Measurements from ENCODE around the gene RTN4.
A peak's percentile ranks its signal among the peaks of the same experiment; 100 is the strongest.
"Not testable (repeated sequence)": the region's sequence is repeated elsewhere in the genome, so short reads cannot be mapped to it uniquely, and the experiment has no call there.

RTN4 gene

DNA sequence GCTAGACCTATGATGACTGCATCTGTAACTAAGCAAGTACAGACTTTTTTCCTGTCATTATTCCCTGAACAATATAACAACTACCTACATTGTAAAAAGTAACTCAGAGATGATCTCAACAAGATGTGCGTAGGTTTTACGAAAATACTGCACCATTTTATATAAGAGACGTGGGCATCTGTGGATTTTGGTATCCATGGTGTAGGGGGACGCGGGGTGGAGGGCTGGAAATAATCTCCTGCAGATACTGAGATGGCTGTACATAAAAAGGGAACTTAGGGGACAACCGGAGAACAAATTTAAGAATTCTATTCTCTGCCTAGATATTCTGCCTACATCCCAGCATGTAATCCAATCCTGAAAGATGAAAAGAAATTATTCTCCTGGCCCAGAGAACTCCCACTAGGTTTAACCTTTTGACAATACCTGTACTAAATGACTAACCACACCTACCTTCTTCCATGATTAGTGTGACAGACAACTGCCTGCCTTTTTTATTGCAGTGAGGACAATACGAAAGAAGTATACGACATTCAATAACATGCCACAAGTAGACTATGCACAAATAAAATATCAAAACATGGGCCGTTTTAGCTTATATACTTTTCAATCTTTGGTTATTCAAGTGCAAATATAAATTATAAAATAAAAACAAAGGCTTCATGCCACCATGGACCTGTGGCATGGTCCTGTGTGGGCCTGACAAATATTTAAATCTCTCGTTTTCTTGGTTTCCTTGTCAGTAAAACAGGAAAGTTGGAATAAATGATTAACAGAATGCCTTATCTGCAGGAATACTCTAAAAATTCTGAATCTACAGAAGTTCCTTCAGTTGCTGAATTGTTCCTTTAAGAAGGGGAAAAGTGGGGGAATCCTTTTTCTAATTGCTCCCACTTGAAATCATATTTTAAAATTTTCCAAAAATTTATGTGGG is 46.3 kb downstream of the RTN4 start:
- FAIRE-seq: no peak

DNA sequence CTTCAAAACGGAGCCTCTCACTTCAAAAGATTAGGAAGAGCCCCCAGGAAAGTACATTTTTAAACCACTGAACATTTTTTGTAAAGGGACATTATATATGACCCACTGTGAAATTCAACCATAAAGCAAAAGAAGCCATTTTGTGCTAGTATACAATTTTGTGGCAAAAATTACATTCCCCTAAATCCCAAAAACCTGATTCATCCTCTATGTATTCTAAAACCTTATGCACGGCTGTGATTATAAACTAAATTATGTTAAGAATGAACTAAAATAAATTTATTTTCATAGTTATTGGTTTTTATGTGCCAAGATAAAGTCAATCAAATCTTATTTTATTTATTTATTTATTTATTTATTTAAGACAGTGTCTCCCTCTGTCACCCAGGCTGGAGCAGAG is 48.5 kb downstream of the RTN4 start:
- no peak for FAIRE-seq

DNA sequence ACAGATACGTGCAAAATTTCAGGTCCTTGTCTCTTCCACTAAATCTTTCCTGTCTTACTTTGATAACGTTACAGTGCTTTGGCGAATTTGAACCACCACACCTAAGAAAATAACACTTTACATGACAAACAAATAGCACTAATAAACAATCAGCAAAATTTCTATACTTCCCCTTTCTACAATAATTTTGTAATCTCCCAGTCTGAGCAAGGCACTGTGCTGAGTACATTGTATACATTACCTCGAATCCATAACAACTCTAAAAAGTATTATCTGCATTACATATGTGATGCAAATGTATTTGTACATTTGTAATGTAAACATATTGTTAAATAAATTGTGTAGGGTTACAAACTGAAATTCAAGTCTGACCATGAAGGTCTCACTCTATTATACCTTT is 49.9 kb downstream of the RTN4 start:
- FAIRE-seq: peak; percentile 17

DNA sequence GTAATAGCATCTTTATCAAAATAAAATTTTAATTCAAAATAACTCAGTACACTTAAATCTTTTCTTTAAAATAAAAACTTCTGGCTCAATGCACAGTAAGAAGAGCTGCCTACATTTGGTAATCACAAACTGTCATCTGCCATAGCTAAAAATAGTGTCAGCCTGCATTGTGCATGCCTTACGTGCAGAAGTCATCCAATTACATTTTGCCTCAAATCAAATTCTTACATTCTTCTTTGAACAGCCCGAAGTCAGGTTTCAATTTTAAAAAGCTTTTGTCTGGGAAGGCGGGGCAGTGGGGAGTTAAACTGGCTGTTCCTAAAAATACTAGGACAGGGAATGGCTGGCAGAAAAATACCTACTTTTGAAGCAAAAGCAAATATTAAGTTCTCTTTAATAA is 51.1 kb downstream of the RTN4 start:
- no peak for FAIRE-seq

DNA sequence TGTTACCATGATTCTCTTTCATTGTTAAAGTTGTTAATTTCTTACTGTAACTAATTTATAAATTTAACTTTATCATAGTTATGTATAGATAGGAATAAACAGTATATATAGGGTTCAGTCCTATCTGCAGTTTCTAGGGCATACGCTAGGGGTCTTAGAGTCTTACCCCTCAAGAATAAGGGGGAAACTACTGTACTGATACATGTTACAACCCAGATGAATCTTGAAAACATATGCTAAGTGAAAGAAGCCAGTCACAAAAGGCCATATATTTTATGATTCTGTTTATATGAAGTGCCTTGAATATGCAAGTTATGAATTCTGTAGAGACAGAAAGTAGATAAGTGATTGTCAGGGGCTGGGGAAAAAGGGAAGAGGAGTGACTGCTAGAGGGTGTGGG is 52.4 kb downstream of the RTN4 start:
- no peak for FAIRE-seq

DNA sequence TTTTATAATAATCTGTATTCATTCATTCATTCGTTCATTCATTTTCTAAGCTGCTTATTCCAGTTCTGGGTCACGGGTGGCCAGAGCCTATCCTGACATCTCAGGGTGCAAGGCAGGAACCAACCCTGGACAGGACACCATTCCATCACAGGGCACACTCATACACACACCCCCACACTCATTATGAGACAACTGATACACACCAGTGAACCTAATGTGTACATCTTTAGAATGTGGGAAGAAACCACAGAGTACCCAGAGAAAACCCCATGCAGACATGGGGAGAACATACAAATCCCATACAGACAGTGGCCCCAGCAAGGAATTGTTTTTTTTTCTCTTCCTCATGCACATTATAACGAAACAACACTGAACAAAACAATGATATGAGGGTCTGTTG is 54.7 kb downstream of the RTN4 start:
- no peak for FAIRE-seq

DNA sequence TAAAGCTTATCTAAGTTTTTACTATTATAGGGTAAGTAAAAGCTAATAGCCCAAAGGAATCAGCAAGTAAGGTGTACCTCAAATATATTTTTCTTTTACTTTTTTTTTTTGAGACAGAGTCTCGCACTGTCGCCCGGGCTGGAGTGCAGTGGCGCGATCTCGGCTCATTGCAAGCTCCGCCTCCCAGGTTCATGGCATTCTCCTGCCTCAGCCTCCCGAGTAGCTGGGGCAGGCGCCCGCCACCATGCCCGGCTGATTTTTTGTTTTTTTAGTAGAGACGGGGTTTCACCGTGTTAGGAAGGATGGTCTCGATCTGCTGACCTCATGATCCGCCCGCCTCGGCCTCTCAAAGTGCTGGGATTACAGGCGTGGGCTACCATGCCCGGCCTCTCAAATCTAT is 59.6 kb downstream of the RTN4 start:
- not testable (repeated sequence) for FAIRE-seq

DNA sequence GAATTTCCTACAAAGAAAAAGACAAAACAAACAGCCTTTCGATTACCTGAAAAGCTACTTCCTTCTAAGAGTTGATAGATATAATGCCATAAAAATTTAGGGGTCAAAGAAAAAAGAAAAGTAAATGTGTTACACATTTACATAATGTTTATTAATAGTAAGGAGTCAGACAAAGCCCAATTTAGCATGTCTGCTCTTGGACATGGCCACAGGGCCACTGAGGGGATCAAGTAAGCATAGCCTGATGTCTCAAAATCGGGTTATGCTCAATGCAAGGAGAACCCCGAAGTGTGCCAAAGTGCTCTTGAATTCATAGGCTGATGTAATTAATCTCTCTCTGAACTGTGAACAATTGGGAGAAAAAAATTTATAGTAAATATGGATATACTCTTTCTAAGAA is 61.6 kb downstream of the RTN4 start:
- no peak for FAIRE-seq

DNA sequence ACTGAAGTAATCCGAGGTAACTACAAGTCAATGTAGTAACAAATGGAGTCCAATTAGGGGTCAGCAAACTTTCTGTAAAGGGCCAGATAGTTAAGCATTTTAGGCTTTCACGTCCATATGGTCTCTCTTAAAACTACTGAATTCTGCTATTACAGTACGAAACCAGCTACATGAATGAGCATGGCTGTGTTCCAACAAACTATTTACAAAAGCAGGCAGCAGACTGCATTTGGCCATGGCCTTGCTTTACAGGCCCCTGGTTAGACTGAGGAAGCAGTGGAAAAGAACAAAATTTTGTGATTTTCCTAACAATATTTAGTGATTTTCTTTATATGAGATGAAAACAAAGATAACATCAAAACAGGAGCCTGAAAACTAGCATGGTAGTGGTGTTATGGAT is 64.0 kb downstream of the RTN4 start:
- no peak for FAIRE-seq

DNA sequence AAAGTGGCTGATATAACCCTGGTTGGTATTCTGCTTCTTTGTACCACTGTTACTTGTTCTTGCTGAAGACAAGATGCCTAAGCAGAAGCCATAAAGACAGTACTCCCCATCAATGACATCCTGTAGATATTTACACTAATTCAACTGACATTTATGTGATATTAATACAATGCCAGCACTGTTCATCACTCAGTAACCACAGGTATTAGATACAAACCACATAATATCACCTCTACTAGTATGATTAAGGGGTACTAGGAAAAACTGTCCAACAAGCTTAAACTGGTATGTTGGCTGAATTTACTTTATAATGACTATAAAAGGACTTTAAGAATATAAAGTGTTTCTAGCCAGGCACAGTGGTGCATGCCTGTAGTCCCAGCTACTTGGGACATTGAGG is 65.8 kb downstream of the RTN4 start:
- FAIRE-seq: no peak

DNA sequence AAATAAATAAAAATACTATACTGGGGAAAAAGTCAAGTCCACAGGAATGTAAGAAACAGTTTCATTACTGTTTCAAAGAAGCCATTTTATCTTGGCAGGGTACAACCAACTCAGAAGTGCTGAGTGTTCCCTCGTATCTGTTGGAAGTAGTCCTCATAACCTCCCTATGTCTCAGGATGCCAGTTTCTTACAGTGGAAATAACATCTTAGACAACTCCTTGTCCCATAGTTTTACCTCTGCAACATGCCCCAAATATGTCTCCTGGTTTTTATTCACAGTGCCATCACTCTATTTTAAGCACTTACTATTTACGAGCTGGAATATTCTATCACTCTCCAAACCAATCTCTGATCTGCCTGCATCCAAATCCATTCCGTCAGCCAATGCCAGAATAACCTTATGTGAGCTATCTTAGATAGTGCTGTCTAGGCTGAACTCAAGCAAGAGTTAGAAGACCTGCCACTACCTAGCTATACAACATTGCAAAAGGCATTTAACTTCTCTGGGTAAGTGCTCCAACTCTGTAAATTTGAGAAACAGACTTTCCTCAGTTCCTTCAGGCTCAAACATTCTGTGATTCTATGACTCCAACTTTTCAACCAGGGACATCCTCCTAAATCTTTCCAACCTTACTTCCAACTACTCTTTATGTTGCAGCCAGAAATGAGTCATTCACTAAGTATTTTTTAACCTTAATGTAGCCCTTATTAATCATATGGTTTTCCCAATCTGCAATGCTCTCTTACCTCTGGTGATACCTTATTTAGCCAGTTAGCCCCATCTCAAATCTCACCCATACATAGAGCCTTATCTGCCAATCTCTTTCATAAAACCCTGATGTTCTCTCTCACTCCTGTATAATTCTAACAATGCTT is 66.7 kb downstream of the RTN4 start:
- no peak for FAIRE-seq

DNA sequence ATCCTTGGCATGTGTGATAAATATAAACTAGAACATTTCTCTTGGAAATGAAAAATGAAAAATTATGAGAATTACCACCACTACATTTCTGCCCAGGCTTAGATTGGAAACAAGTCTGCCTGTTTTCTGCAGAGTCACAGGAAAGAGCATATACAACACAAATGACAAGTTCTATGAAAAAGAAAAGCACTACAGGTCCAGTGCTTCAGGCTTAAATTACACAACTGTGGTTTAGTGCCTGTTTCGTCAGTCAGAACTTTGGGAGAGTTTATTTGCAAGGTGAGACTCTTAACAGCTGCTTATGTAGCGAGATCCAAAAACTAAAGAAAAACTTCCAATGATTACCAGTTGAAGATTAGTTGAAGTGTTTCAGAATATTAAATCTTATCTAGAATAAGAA is 68.9 kb downstream of the RTN4 start:
- FAIRE-seq: no peak

DNA sequence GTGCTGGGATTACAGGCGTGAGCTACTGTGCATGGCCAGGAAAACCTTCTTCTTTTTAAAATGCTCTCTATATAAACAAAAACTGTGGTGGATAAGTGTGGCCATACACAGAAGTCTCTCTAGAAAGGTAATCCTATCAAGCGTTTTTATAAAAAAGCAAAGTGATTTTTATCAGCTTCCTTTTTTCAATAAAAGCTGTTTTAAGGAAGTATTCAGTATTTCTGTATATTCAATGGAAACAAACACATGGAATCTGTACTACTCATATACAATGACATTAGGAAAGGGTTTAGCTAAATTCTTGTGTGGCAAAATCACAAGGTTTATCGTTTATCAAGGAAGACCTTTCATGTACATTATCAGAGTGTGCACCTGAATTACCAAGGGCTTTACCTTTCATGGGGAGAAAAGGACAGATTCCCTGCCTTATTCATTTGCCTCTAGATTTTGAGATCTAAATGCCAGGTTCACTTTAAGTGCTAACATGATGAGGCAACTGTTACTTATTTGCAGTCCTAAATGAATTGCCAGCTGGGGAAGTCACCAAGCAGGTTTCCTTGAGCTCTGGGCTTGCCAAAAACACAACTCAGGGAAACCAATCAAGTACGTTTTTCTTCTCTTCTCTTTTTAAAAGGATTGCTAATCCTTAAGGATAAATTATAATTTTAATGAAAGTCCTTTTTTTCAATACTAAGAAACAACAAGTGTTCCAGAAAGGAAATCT is 70.8 kb downstream of the RTN4 start:
- FAIRE-seq: no peak

DNA sequence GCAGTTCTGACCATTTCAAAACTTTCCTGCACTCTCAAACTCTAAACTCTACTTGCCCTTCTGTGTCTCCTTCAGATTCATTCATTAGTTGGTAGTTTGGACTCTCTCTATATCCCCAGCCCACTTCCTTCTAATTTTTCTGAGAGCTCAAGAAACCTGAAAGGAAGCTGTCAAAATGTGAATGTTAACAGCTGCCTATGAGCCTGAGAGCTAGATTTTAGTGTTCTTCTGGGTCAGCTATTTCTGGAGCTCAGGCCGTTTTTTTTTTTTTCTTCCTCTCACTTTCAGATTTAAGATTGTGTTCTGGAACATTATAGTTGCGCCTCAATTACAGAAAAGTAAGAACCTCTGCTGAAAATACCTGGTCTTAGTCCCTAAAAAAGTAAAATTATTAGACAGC is 73.1 kb downstream of the RTN4 start:
- no peak for FAIRE-seq

DNA sequence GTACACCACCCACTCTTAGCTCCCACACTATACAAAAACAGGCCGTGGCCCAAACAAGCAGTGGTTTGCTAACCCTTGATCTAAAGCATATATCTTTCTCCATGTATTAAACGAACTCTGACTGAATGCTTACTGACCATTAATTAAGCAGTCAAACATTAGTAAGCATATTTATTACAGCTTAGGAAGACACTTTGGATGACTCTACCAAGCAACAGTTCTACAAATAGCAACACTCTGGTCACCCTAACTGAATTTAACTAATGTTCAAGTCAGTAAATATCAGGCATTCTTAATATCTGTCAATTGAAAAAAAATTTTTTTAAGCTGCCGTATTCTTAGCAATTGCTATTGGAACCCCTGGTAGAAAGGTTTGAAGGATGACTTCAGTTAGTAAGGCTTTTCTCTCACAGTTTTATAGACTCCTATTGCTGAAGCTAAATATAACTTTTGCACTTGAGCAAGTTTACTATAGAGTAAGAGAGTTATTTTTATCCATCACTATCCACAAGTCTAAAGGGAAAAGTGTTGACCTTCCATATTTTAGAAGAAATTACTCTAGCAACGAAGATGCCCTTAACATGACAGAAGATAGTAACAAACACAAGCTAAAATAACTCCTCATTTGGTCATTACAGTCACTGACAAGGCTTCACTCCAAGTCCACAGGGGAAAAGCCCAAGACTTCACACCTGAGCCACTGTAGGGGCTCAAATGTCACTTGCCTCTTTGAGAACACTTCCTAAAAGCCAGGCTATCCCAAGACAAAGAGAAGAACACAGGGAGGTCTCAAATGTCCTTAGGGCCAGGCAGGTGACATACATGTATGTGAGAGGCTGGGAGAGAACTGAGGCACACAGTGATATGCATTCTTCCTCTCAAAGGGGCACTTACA is 74.4 kb downstream of the RTN4 start:
- no peak for FAIRE-seq

DNA sequence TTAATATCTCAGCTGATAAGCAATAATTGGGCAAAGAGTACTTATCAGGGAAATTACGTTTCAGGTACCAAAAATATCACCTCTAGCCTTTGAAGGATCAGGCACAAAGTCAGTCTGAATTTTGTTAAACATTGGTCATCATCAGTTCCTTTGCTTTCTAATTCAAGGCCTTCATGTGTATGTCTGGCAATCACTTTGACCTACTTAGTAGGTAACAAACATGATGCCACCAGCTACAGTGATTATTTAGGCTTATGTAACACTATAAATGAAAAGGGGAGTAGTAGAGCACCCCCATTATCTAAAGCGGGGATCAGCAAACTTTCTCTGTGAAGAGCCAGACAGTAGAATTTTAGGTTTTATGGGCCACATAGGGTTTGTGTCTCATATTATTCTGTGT is 75.1 kb downstream of the RTN4 start:
- no peak for FAIRE-seq

DNA sequence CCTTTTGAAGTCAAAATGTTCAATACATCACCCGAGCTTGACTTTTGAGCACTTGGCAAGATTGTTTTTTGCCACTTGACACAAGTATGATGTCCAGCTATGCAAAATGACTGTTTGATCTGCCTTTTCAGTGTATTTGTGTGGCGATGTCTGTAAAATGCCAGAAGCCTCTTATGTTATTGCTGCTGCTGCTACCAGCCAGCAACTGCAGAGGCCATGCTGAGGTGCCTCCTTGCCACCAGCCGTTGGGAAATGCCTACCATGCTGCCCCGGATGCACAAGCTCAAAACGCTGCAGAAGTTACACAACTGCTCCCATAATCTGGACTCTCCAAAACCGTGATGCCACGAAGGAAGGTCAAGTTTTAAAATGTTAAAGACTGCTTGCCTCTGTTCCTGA is 80.3 kb downstream of the RTN4 start:
- FAIRE-seq: no peak

DNA sequence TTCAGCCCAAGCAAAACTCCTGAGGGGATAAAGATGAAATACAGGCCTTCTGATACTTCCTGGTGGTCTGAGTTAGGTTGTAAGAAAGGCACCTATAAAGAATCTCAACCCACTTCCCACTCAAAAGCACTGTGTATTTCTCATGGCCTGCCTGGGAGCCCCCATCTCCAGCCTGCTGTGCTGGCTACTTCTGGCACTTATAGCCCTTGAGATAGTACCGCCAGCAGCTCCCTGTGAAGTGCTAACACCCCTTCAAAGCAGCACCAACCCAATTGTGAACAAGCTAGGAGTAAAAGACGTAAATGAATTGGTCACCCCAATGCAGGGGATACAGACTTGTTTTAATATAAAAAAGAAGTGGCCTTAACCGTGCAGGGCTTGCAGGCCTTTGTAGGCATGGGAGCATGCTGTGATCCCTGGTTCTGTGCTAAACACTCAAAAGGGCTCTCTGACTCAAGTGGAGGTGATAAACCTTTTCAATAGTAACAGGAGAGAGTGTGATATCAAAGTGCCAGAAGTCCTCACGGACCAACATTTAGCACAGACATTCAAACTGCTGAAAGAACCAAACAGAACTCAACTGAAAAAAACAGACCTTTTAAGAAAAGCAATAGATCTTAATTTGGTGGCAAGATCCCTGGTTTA is 80.8 kb downstream of the RTN4 start:
- FAIRE-seq: no peak

DNA sequence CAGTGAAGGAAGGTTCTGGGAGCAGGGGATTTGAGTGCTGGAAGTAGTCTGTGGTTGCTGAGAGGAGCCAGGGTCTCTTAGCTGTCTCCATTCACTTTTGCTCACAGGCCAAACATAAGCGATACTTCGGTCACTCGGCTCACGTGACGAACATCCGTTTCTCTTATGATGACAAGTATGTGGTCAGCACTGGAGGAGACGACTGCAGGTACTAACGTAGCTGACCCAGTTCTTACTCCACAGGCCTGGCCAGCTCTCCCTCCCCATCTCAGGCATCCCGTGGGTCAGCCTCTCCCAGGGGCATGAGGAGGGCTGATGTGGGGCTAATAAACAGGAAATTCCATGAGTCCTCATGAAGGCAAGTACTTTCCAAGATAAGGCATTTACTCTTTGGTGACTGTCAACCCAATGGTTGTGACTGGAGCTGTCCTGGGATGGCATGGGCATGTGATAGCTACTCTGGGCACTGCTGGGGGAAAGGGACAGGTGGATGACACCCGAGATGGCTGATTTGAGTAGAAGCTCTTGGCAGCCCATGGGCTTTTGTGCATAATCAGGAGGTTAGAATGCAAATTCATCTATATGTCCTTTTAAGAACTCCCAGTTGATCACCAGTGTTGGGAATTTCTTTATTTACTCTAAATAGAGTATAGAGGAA is 81.6 kb downstream of the RTN4 start:
- FAIRE-seq: no peak

DNA sequence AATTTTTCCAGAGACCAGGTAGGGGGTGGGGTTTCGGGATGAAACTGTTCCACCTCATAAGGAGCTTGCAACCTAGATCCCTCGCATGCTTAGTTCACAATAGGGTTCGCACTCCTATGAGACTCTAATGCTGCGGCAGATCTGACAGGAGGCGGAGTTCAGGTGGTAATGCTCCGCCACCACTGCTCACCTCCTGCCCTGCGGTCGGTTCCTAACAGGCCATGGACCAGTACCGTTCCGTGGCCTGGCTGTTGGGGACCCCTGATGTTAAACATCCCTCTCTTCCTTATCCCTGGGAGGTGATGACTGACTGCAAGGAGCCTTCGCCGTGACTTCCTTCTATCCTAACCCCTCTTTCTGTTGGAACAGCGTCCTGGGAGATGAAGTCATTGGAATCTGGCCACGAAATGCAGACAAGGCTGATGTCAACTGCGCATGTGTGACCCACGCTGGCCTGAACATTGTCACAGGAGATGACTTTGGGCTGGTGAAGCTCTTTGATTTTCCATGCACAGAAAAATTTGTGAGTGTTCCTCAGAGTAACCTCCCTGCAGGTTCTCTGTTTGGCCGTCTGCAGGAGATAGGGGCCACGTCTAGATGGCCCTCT is 82.4 kb downstream of the RTN4 start:
- FAIRE-seq: no peak

DNA sequence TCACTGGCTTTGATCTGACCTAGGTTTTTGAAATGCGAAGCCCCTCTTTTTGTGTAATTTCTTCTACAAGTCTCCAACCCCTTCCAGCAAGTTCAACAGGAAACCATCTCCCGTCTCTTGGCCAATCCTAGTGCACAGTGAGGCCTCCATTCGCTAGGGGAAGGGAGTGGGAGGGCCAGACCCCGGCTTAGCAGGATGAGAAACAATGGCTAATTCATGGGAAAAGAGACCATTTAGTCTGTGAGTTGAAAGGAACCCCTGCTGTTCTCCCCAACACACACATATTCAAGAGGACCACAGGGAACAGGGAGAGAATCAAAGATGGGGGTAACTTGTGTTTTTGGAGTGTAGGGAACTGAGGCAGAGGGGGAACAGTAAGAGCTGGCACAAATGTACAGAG is 83.0 kb downstream of the RTN4 start:
- FAIRE-seq: no peak

Measured in G401.6 (cell line).